Esophagus muscularis mucosa (tissue), 3 donors: ENCODE measurements around the gene PAX9.

ENCODE experiments used
- CTCF ChIP-seq, 3 experiments: fragments of 200-600 bp in 2 of 3; fragments of 450-650 bp in 1 of 3; sonication (generic) in 2 of 3; IDR thresholded peaks; one replicate each; pipeline ENCODE4 v1.5.1; 2017 to 2019; ENCODE audit warnings: antibody characterized with exemption in 3 of 3, mild to moderate bottlenecking in 2 of 3, moderate library complexity in 1 of 3
- POLR2AphosphoS5 ChIP-seq, 2 donors: sonication (generic); formaldehyde crosslinking; IDR thresholded peaks; one replicate each; pipeline ENCODE4 v1.6.1; 2017; ENCODE audit warnings: antibody characterized with exemption in 2 of 2

GRCh38 chr14:36619853-36620252, 41.8 kb upstream of the PAX9 start:
- no peak for TF ChIP-seq CTCF (IDR thresholded peaks at IDR 0.05)
- TF ChIP-seq POLR2AphosphoS5 (IDR thresholded peaks at IDR 0.05) = no peak
